Hematopoietic multipotent progenitor cell treated with erythropoietin and hydrocortisone succinate and interleukin-3 and kit ligand, for 17 days (in vitro differentiated cells): ENCODE data around the gene MOGAT3.

Experiments
- DNase-seq: peaks from one replicate; pipeline ENCODE4 v3.0.0-alpha.2; 2015; ENCODE audit warnings: low spot score

Gene MOGAT3

GRCh38 chr7:101160910-101161309 is 39.9 kb downstream of the MOGAT3 start:
- DNase-seq: no peak

- no peak for DNase-seq
These were observed 40.9 kb downstream of the MOGAT3 start for GRCh38 chr7:101159696-101160674.

- no peak for DNase-seq
These were observed 43.8 kb downstream of the MOGAT3 start for GRCh38 chr7:101156866-101157589.

GRCh38 chr7:101156277-101156676 is 44.6 kb downstream of the MOGAT3 start:
- no peak for DNase-seq

- DNase-seq: no peak
These were observed 45.5 kb downstream of the MOGAT3 start for GRCh38 chr7:101155303-101155702.

- no peak for DNase-seq
These were observed 46.1 kb downstream of the MOGAT3 start for GRCh38 chr7:101154693-101155102.

GRCh38 chr7:101153969-101154692 is 46.7 kb downstream of the MOGAT3 start, which contains the start of gene AP1S1:
TSS of gene AP1S1 (plus strand) at chr7:101154476. CDS start at chr7:101154515, 39 bp downstream.
- peak; percentile 92 for DNase-seq

GRCh38 chr7:101151908-101152651 is 48.8 kb downstream of the MOGAT3 start:
- no peak for DNase-seq
